HepG2 (cell line): ENCODE measurements around the gene NUP153. TPM values are rescaled to one million over a fixed set of nuclear protein-coding genes. Genes with fewer than 3 reads are reported as not detected.

ENCODE experiments used
- ATAC-seq: fragments of 200-7000 bp; cut with Tn5 transposase; 3 replicates; pipeline ENCODE4 v1.9.1; 2020; ENCODE audit warnings: mild to moderate bottlenecking, moderate library complexity
- BruUV-seq: library from RNA; stranded (reverse); fragments of 400-500 nt; replicated peaks from 2 replicates; lab custom pipeline; 2021; lab: Mats Ljungman, UMichigan
- CTCF ChIA-PET: fragments of 300-600 bp; formaldehyde crosslinking; extraction: SDS; loops from one replicate; lab custom pipeline; 2021; ENCODE audit warnings: low total read pairs, inconsistent platforms, low intra/inter-chr PET ratio; lab: Yijun Ruan, JAX
- POLR2A ChIA-PET: fragments of 350-600 bp; sonication (Branson Sonifier 250); formaldehyde crosslinking; loops from one replicate; lab custom pipeline; 2020; ENCODE audit warnings: antibody characterized with exemption, inconsistent platforms; lab: Yijun Ruan, JAX
- DNase-seq: peaks from one replicate; pipeline ENCODE4 v3.0.0-alpha.2; 2015; ENCODE audit warnings: low spot score
- FAIRE-seq: peaks from 3 replicates; lab custom pipeline; 2011; peaks lifted over from hg19 to GRCh38; lab: Jason Lieb, UNC
- H2AFZ ChIP-seq: one replicate; pipeline ENCODE4 v1.6.1; 2011; ENCODE audit warnings: low read length, inconsistent platforms
- H3K27ac ChIP-seq: fragments of 300-600 bp; 3 replicates; pipeline ENCODE4 v1.8.0; 2011; ENCODE audit warnings: mixed run types, mild to moderate bottlenecking, mixed read lengths, low read length, inconsistent platforms; ENCODE audit not compliant: insufficient read depth; ENCODE audit errors: extremely low read length
- H3K27me3 ChIP-seq, 2 experiments: fragments of 200-600 bp in 1 of 2; 2 replicates in 1 of 2; 3 replicates in 1 of 2; pipeline versions ENCODE4 v1.6.0 to v1.8.0; 2011; ENCODE audit warnings: low read length in 2 of 2, mild to moderate bottlenecking in 2 of 2, moderate library complexity in 2 of 2, inconsistent platforms in 1 of 2; ENCODE audit not compliant: insufficient read depth in 2 of 2, control insufficient read depth in 1 of 2
- H3K36me3 ChIP-seq, 2 experiments: fragments of 200-600 bp in 1 of 2; replicated peaks in 1 of 2; 2 replicates in 1 of 2; 3 replicates in 1 of 2; pipeline versions ENCODE4 v1.5.1 to v1.8.0; 2011; ENCODE audit warnings: low read length in 2 of 2, inconsistent platforms in 1 of 2; ENCODE audit not compliant: insufficient read depth in 2 of 2, control insufficient read depth in 1 of 2
- H3K4me1 ChIP-seq: 2 replicates; pipeline ENCODE4 v1.5.1; 2012; ENCODE audit warnings: low read length, inconsistent platforms; ENCODE audit not compliant: insufficient read depth
- H3K4me2 ChIP-seq: 2 replicates; pipeline ENCODE4 v1.6.0; 2011; ENCODE audit warnings: low read depth, low read length, inconsistent platforms
- H3K4me3 ChIP-seq, 3 experiments: fragments of 200-600 bp in 1 of 3; sonication (generic), shearing (Covaris generic) in 1 of 3; replicated peaks in 1 of 3; 2 replicates each; pipeline ENCODE4 v1.5.1; 2011 to 2016; ENCODE audit warnings: low read length in 3 of 3, inconsistent platforms in 2 of 3, low read depth in 2 of 3, mild to moderate bottlenecking in 2 of 3, control low read depth in 1 of 3, mixed read lengths in 1 of 3; ENCODE audit not compliant: insufficient read depth in 1 of 3
- H3K79me2 ChIP-seq: one replicate; pipeline ENCODE4 v1.6.1; 2011; ENCODE audit warnings: low read length, inconsistent platforms; ENCODE audit not compliant: insufficient read depth
- H3K9ac ChIP-seq: 2 replicates; pipeline ENCODE4 v1.6.0; 2011; ENCODE audit warnings: mild to moderate bottlenecking, low read depth, low read length, inconsistent platforms; ENCODE audit not compliant: insufficient read depth
- H3K9me3 ChIP-seq: 2 replicates; pipeline ENCODE4 v1.5.1; 2012; ENCODE audit warnings: mild to moderate bottlenecking, low read length
- H4K20me1 ChIP-seq: 2 replicates; pipeline ENCODE4 v1.6.0; 2011; ENCODE audit warnings: inconsistent platforms, mild to moderate bottlenecking, low read length, moderate library complexity; ENCODE audit not compliant: insufficient read depth
- FLYWCH1 ChIP-seq: sonication (generic); formaldehyde crosslinking; IDR thresholded peaks from 2 replicates; pipeline ENCODE4 v1.8.1; 2023; ENCODE audit warnings: mild to moderate bottlenecking, missing genetic modification reagents
- PRPF4 ChIP-seq: fragments of 200-400 bp; formaldehyde crosslinking; IDR thresholded peaks from 2 replicates; pipeline ENCODE4 v1.6.1; 2016; ENCODE audit warnings: low read length, low read depth; ENCODE audit not compliant: poor library complexity, severe bottlenecking
- ZNF616 ChIP-seq: sonication (generic); formaldehyde crosslinking; IDR thresholded peaks from 2 replicates; pipeline ENCODE4 v1.5.0; 2020; ENCODE audit warnings: low read depth, mild to moderate bottlenecking, missing genetic modification reagents
- ZNF775 ChIP-seq: sonication (generic); formaldehyde crosslinking; IDR thresholded peaks from 2 replicates; pipeline ENCODE4 v1.4.0; 2020; ENCODE audit warnings: missing genetic modification reagents, mild to moderate bottlenecking, moderate library complexity, borderline replicate concordance
- WGBS: methylation state at CpG from one replicate; pipeline ENCODE4 v1.1.6; 2017; ENCODE audit warnings: low lambda C conversion rate; 5-methylcytosine and 5-hydroxymethylcytosine counted together
- in situ Hi-C: cut with HindIII; loops from 2 replicates; pipeline ENCODE4 v1.10.0; 2017; ENCODE audit warnings: low pct_unique_long_range_greater_than_20kb; ENCODE audit not compliant: extremely low pct_ligation_motif_present
- intact Hi-C: fragments of 100-400 bp; cut with micrococcal nuclease; formaldehyde crosslinking; loops from one replicate; pipeline ENCODE4 v1.10.0; 2022; ENCODE audit not compliant: unreplicated experiment
- polyA plus RNA-seq, 8 experiments: library from polyadenylated mRNA; depleted of rRNA in 3 of 8; stranded (reverse) in 7 of 8; unstranded in 1 of 8; fragments of >200 nt; fragmentation: Illumina TruSeq in 4 of 8; extraction: Trizol in 4 of 8; gene quantifications; 2 replicates each; pipeline versions ENCODE4 v1.2.1 to v1.2.3, GENCODE V29; 2011 to 2016; ENCODE audit warnings: low read depth in 4 of 8, missing spikeins in 1 of 8, mixed read lengths in 1 of 8; ENCODE audit not compliant: insufficient read depth in 1 of 8
- total RNA-seq, 5 experiments: library from RNA; depleted of rRNA; stranded (reverse); fragments of >200 nt; fragmentation: Illumina TruSeq; extraction: Trizol; gene quantifications; 2 replicates each; pipeline ENCODE4 v1.2.3, GENCODE V29; 2016; ENCODE audit warnings: low read depth in 1 of 5
- TF ChIP-seq, protein P1 (sequence below): sonication (generic); formaldehyde crosslinking; IDR thresholded peaks from 2 replicates; pipeline ENCODE4 v1.5.1; 2020; ENCODE audit warnings: mild to moderate bottlenecking, missing genetic modification reagents

The NUP153 gene
- total and polyA plus RNA-seq, 2 of the 13 experiments (the other 11 are each of a cell fraction or from before 2014, with no cell fraction given) = 29.8 to 55.2 TPM

GRCh38 chr6:17719323-17720041 lies 12.8 kb upstream of the NUP153 start:
- Histone ChIP-seq H3K4me2 (no peak overlapping the region; the same call in 1 of the 2 replicates), H2AFZ (no peak overlapping the region), H3K4me1 (peaks cover 34% of the 10 kb centered on the region), H4K20me1 (no peaks in the 10 kb centered on the region), H3K79me2 (no peaks in the 10 kb centered on the region)
- ChIA-PET POLR2A (interaction anchor here (1.3 kb wide), 1 partner anchor 13 kb away, joined by 3 read pairs; the partner anchor contains the start of gene NUP153), CTCF (no interaction called here)
- no peak for FAIRE-seq
- no peak for TF ChIP-seq FLYWCH1
- TF ChIP-seq ZNF616 = no peak
- no peak for TF ChIP-seq ZNF775
- TF ChIP-seq, all 625 proteins: peak for 0
- no peak overlapping the region for H3K27ac ChIP-seq
- DNase-seq = no peak
- H3K9ac ChIP-seq = no peak overlapping the region
- in situ Hi-C loops = no loop called here
- H3K27me3 ChIP-seq = no peaks in the 10 kb centered on the region
- no peaks in the 10 kb centered on the region for H3K36me3 ChIP-seq
- H3K9me3 ChIP-seq = no peaks in the 10 kb centered on the region
- WGBS = 13% methylated on average over 3 of the region's 3 CpGs
- no peak overlapping the region for H3K4me3 ChIP-seq
- no TSS peak for BruUV-seq
- intact Hi-C loops = no loop called here
- ATAC-seq = 0 out of 3 replicates have a peak, but pooled peaks have one; percentile 15

- FAIRE-seq (no peak), ATAC-seq (no peak)
- Histone ChIP-seq H2AFZ (no peak overlapping the region), H3K27ac (no peak overlapping the region), H3K79me2 (no peaks in the 10 kb centered on the region), H3K27me3 (no peaks in the 10 kb centered on the region), H3K9ac (no peak overlapping the region), H3K4me2 (no peak overlapping the region)
- in situ Hi-C loops = no loop called here
- no TSS peak for BruUV-seq
- POLR2A ChIA-PET = interaction anchor here (0.8 to 2.9 kb wide), 2 partner anchors 9 to 11 kb away, joined by 3 to 11 read pairs; no protein-coding TSS in a partner anchor
- CTCF ChIA-PET = no interaction called here
- intact Hi-C loops = no loop called here
- TF ChIP-seq, protein P1, sequence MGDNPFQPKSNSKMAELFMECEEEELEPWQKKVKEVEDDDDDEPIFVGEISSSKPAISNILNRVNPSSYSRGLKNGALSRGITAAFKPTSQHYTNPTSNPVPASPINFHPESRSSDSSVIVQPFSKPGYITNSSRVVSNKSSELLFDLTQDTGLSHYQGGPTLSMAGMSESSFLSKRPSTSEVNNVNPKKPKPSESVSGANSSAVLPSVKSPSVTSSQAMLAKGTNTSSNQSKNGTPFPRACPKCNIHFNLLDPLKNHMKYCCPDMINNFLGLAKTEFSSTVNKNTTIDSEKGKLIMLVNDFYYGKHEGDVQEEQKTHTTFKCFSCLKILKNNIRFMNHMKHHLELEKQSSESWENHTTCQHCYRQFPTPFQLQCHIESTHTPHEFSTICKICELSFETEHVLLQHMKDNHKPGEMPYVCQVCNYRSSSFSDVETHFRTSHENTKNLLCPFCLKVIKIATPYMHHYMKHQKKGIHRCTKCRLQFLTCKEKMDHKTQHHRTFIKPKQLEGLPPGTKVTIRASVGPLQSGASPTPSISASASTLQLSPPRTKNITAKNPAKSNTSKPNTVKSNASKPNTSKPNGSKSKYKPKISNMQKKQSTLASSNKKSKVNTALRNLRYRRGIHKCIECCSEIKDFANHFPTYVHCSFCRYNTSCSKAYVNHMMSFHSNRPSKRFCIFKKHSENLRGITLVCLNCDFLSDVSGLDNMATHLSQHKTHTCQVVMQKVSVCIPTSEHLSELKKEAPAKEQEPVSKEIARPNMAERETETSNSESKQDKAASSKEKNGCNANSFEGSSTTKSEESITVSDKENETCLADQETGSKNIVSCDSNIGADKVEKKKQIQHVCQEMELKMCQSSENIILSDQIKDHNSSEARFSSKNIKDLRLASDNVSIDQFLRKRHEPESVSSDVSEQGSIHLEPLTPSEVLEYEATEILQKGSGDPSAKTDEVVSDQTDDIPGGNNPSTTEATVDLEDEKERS (CRISPR knock-in tag) = no peak
- no peak for TF ChIP-seq PRPF4
- TF ChIP-seq, all 625 proteins: peak for 0
- Histone ChIP-seq H3K4me1 (peaks cover 50% of the 10 kb centered on the region), H3K4me3 (no peak overlapping the region), H3K9me3 (no peaks in the 10 kb centered on the region), H4K20me1 (no peaks in the 10 kb centered on the region), H3K36me3 (no peaks in the 10 kb centered on the region)
- DNase-seq = no peak
- WGBS = 26% methylated on average over 2 of the region's 2 CpGs
These were observed 9.5 kb upstream of the NUP153 start for GRCh38 chr6:17716221-17716620.
